Gastroesophageal sphincter (tissue), 3 donors: ENCODE measurements around the gene BCKDK.

Source experiments
- CTCF ChIP-seq, 4 experiments: fragments of 200-600 bp in 2 of 4; fragments of 450-650 bp in 2 of 4; sonication (generic) in 1 of 4; IDR thresholded peaks; one replicate each; pipeline ENCODE4 v1.5.1; 2017 to 2019; ENCODE audit warnings: antibody characterized with exemption in 4 of 4, mild to moderate bottlenecking in 2 of 4, moderate library complexity in 2 of 4
- EP300 ChIP-seq: sonication (generic); formaldehyde crosslinking; IDR thresholded peaks from one replicate; pipeline ENCODE4 v1.6.1; 2017; ENCODE audit warnings: antibody characterized with exemption, mild to moderate bottlenecking
- POLR2A ChIP-seq, 2 donors: fragments of 450-650 bp; IDR thresholded peaks; one replicate each; pipeline ENCODE4 v1.6.1; 2017; ENCODE audit warnings: antibody characterized with exemption in 2 of 2, mild to moderate bottlenecking in 2 of 2, moderate library complexity in 1 of 2

GRCh38 chr16:31082368-31083045 is 25.7 kb upstream of the BCKDK start:
- TF ChIP-seq EP300 (no peak), POLR2A (IDR thresholded peaks at IDR 0.05) (no peak), CTCF (IDR thresholded peaks at IDR 0.05) (no peak)
